Left kidney (tissue), 2 donors: ENCODE results near the gene FILIP1L. TPM values are rescaled to one million over a fixed set of nuclear protein-coding genes. Genes with fewer than 3 reads are reported as not detected.

ENCODE experiments used
- DNase-seq: peaks from one replicate; pipeline ENCODE4 v3.0.0-alpha.2; 2013
- polyA plus RNA-seq: library from polyadenylated mRNA; unstranded; fragments of 120-200 nt; gene quantifications from one replicate; pipeline ENCODE4 v1.2.1, GENCODE V29; 2013; ENCODE audit not compliant: insufficient read length

Gene FILIP1L
- polyA plus RNA-seq, 1 donor: 16.3 TPM

DNA sequence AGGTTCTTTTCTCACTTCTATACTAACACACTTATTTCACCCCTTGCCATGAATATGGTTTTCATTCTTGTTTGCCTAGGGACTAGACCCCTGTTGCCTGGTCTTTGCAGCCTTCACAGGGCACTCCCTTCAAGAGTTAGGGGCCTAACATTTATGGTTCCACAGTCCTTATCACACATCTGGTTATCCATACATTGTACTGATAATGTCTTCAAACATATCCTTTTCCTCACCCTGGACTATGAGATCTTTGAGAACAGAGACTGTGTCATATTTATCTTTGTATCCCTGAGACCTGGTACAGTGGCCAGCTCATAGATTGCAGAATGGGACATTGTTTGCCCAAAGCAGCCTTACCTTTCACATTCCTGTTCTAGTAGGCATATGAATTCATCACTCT lies 190.4 kb downstream of the FILIP1L start:
- no peak for DNase-seq

DNA sequence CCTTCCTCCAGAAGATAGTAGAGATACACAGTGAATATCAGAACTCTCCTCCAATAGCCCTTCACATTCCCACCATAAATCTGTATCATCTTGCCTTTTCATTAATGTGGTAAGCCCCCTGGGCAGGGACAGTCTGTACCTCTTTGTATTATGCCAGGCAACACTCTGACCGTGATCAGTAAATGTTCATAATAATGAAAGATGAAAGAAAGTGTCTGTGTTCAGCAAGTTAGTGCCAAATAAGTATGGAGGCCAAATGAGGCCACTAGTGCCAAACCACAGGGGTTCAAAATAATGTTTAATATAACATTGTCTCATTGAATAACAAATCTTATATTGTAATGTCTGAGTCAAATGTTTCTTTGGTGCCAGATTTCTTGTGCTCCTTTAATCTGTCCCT lies 192.3 kb downstream of the FILIP1L start:
- no peak for DNase-seq

DNA sequence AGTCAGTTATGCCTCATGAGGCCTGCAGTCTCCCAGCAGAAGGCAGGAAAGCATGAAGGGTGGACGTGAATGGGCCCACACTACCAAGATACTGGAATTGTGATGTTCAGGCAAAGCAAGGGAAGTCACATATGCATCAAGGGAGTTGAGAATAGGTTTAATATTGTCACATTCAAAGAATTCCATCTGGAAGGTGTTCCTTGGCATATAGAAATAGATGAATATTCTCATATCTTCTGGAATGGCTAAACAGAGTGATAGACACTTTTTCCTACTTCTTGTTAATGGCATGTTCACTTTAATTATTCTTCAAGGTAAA lies 193.0 kb downstream of the FILIP1L start:
- DNase-seq: no peak

GRCh38 chr3:99920481-99921376 lies 193.6 kb downstream of the FILIP1L start:
- DNase-seq: no peak

DNA sequence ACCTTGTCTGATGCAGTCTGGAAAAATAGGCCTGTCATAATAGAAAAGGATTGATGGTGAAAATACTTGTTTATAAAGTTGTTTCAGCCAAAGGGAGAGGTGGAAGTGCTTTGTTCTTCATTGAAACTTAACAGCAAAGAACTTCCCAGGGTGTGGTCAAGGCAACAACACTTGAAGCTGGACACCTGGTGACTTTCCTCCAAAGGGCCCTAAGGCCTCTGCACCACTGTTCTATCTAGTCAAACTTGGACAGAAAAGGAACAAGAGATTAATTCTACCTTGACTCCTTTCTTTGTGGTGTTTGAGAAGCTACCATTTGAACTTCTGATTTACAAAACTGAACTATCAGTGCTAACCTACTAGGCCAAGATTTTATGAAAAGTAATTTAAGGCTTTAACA lies 194.6 kb downstream of the FILIP1L start:
- DNase-seq: no peak

- no peak for DNase-seq
These were observed 195.6 kb downstream of the FILIP1L start for GRCh38 chr3:99918715-99919114.

DNA sequence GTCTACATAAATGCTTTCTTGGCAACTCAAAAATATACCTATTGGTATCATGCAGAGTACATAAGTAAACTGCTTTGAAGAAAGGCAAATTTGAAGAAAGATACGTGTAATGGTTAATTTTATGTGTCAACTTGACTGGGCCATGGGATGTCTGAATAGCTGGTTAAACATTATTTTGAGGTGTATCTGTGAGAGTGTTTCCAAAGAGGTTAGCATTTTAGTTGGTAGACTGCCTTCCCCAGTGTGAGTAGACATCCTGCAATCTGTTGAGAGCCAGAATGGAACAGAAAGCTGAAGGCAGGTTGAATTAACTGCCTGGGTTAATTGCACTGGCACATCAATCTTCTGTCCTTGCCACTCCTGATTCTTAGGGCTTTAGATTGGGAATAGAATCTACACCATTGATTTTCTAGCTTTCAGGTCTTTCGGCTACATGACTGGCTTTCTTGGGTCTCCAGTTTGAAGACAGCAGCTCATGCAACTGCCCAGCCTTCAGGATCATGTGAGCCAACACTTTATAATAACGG lies 198.3 kb downstream of the FILIP1L start:
- no peak for DNase-seq

DNA sequence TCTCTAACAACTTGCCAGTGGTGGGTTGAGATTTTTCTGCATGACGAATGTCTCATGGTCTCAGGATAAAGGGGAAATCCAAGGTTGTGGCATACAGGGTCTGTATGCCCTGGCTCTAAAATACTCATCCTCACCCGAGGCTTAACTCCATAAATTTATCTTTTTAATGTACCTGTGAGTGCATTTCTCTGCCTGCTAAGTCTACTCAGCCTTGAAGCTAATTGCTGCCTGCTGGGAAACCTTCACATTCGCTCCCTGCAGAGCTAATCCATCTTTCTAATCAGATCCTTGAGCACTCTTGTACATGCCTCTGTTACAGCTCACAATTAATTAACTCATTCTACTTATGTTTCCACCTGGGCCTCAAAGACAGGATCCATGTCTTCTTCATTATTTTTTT lies 202.9 kb downstream of the FILIP1L start:
- DNase-seq: no peak

DNA sequence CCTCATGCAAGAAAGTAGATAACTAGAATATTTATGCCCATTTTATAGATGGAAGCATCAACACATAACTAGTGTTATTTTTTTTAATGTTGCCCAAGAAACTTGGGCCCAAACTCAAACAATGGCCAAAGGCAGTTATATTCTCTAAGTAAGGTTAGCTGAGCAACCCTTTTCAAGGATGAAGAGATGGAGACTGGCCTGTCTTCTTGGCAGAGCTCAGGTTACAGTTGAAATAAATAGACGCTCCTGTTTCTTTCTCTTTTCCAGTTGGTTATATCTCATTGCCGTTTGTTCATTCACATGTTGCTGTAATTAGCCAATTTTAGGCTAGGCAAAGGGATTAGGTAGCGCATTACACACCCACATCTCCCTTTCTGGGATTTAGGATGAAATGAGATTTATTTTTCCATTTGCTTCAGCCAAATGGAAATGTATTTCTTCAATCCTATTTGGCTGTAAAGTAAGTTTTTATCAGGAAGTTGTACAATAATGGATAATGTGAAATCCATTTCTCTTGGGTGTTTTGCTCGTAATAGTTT lies 203.5 kb downstream of the FILIP1L start:
- no peak for DNase-seq

DNA sequence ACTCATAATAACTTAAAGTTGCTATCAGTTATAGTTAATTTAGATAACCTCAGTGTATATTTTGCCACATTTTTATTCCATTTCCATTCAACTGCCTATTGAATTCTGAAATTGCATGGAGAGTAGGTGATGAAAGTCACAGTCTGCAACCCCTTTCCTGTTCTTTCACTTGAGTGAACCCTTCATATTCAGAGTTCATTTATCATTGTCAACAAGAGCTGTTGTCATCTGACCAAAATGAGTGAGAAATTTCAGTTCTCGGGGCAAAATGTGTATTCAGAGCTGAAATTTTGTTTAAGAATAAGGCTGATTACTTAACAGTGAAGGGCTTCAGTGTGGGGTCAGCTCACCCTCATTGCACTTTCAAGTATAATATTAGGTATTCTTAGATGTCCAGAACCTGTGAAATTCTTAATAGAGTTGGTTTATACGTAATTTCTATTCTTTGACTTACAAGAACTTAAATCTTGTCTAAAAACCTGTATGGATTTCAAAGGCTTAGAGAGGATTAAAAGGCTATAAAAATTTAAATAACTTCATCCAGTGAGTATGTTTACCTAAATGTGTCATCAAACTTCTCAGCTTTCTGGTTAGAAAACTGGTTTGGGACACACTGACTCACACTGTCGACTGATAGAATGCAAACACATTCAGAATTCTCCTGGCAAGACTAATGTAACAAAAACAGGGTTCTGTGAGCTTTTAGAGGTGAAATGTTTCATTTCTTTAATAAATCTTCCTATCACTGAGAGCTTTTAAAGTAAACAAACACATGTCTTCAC lies 204.4 kb downstream of the FILIP1L start:
- no peak for DNase-seq

GRCh38 chr3:99907959-99908544 lies 206.2 kb downstream of the FILIP1L start:
- DNase-seq: no peak

DNA sequence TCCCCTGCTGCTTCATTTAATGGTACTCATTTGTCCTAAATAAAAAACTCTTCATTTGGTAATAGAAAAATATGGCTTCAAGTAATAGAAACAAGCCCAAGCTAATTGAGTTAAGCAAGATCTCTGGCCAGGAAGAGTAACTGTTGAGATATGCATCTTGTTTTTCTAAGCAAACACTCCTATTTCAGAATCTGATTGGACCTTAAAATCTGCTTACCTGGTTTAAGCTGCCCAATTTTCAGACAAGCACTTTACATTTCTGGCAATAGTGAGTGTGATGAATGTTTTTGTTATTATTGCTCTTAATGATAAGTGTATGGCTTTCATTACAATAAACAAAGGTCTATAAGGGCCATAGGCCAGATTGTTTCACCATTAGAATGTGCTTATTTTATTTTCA lies 210.4 kb downstream of the FILIP1L start:
- DNase-seq: no peak

DNA sequence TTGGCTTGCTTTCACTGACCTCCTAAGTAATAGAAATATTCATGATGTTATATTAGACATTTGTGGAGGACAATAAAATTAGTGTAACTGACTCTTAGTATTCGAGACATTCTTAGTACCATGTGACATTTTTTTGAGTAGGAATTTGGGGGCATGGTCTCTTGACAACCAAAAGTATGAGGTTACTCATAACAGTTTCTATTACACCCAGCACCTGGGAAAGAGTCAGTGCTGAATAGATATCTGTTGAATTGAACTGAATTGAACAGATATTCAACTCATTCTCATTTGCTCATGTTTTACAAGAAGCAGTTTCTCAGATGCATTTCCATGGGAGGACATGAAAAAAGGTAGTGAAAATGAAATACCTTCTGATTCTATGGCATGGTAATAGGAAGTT lies 212.2 kb downstream of the FILIP1L start:
- DNase-seq: no peak

GRCh38 chr3:99901200-99901926 lies 212.9 kb downstream of the FILIP1L start:
- DNase-seq: no peak

GRCh38 chr3:99900248-99900647 lies 214.1 kb downstream of the FILIP1L start:
- no peak for DNase-seq

GRCh38 chr3:99899603-99900002 lies 214.7 kb downstream of the FILIP1L start:
- no peak for DNase-seq

DNA sequence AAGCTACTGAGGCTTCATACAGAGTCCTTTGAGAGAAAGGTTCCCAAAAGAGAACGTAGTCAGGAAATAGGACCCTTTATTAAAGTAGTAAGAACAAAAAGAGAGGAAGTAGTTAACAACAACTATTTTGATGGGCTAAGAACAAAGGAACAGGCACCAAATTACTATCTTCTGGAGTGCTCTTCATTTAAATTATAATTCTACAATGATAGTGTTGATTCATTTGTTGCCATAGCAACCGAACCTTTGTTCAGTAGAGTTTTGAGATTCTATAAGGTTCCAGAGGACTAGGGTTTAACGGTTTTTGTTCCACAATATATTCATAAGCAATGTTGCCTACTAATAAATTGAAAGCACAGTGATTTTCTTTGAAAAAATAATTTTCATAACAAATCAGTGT lies 217.8 kb downstream of the FILIP1L start:
- DNase-seq: no peak

- DNase-seq: no peak
These were observed 218.4 kb downstream of the FILIP1L start for GRCh38 chr3:99895703-99896441.

- DNase-seq: no peak
These were observed 219.1 kb downstream of the FILIP1L start for GRCh38 chr3:99895131-99895696.

- no peak for DNase-seq
These were observed 222.0 kb downstream of the FILIP1L start for GRCh38 chr3:99892332-99892731.
